Keratinocyte (primary cell): ENCODE data around the gene PSMB11. TPM values are rescaled to one million over a fixed set of nuclear protein-coding genes. Genes with fewer than 3 reads are reported as not detected.

Experiments
- DNase-seq: peaks from one replicate; pipeline ENCODE4 v3.0.0-alpha.2; 2011; ENCODE audit warnings: low read depth, missing footprints, low spot score
- FAIRE-seq: peaks from 2 replicates; lab custom pipeline; 2011; peaks lifted over from hg19 to GRCh38; lab: Jason Lieb, UNC
- H2AFZ ChIP-seq: 2 replicates; pipeline ENCODE4 v1.6.0; 2012; ENCODE audit warnings: low read length, control low read depth, inconsistent platforms; ENCODE audit not compliant: control insufficient read depth
- H3K27ac ChIP-seq: 2 replicates; pipeline ENCODE4 v1.5.1; 2011; ENCODE audit warnings: low read length; ENCODE audit not compliant: control insufficient read depth, insufficient read depth
- H3K27me3 ChIP-seq: 3 replicates; pipeline ENCODE4 v1.6.0; 2011; ENCODE audit warnings: low read length; ENCODE audit not compliant: control insufficient read depth, insufficient read depth; ENCODE audit errors: extremely low read depth
- H3K36me3 ChIP-seq, 2 experiments: 2 replicates in 1 of 2; 3 replicates in 1 of 2; pipeline ENCODE4 v1.5.1; 2011; ENCODE audit warnings: low read length in 2 of 2, mild to moderate bottlenecking in 1 of 2; ENCODE audit not compliant: control insufficient read depth in 2 of 2, insufficient read depth in 2 of 2; ENCODE audit errors: extremely low read depth in 1 of 2
- H3K4me1 ChIP-seq: 3 replicates; pipeline ENCODE4 v1.5.1; 2011; ENCODE audit warnings: low read length; ENCODE audit not compliant: control insufficient read depth, insufficient read depth; ENCODE audit errors: extremely low read depth
- H3K4me2 ChIP-seq: 3 replicates; pipeline ENCODE4 v1.6.0; 2011; ENCODE audit warnings: low read depth, low read length; ENCODE audit not compliant: control insufficient read depth, insufficient read depth; ENCODE audit errors: extremely low read depth
- H3K4me3 ChIP-seq, 3 experiments: fragments of 200-600 bp in 1 of 3; sonication (generic) in 1 of 3; 2 replicates in 2 of 3; 3 replicates in 1 of 3; pipeline ENCODE4 v1.5.1; 2011 to 2016; ENCODE audit warnings: low read length in 3 of 3, mild to moderate bottlenecking in 3 of 3, control low read depth in 2 of 3, inconsistent platforms in 1 of 3, low read depth in 1 of 3, mixed read lengths in 1 of 3, mixed run types in 1 of 3, moderate library complexity in 1 of 3; ENCODE audit not compliant: control insufficient read depth in 2 of 3, insufficient read depth in 2 of 3; ENCODE audit errors: extremely low read depth in 1 of 3
- H3K79me2 ChIP-seq: 2 replicates; pipeline ENCODE4 v1.6.0; 2012; ENCODE audit warnings: low read length; ENCODE audit not compliant: control insufficient read depth, insufficient read depth
- H3K9ac ChIP-seq: 3 replicates; pipeline ENCODE4 v1.6.0; 2011; ENCODE audit warnings: low read length; ENCODE audit not compliant: control insufficient read depth, insufficient read depth; ENCODE audit errors: extremely low read depth
- H3K9me1 ChIP-seq: 3 replicates; pipeline ENCODE4 v1.6.0; 2011; ENCODE audit warnings: low read length; ENCODE audit not compliant: control insufficient read depth, insufficient read depth; ENCODE audit errors: extremely low read depth
- H3K9me3 ChIP-seq: 2 replicates; pipeline ENCODE4 v1.5.1; 2012; ENCODE audit warnings: low read depth, low read length; ENCODE audit not compliant: control insufficient read depth
- H4K20me1 ChIP-seq: 3 replicates; pipeline ENCODE4 v1.6.0; 2011; ENCODE audit warnings: low read length; ENCODE audit not compliant: control insufficient read depth, insufficient read depth; ENCODE audit errors: extremely low read depth
- EZH2 ChIP-seq: IDR thresholded peaks from one replicate; pipeline ENCODE4 v1.6.1; 2012; ENCODE audit warnings: inconsistent platforms, mild to moderate bottlenecking, low read length, moderate library complexity
- dilution Hi-C: fragments of 300-500 bp; cut with MboI; formaldehyde crosslinking; loops from one replicate; pipeline ENCODE4 v1.7.0; 2020; ENCODE audit warnings: low sequenced_read_pairs; ENCODE audit not compliant: extremely low pct_ligation_motif_present
- polyA plus RNA-seq, 5 experiments: library from polyadenylated mRNA; depleted of rRNA in 3 of 5; stranded (reverse) in 3 of 5; stranded (forward) in 1 of 5; unstranded in 1 of 5; fragments of >200 nt; gene quantifications; 1 replicate in 1 of 5; 2 replicates in 3 of 5; 3 replicates in 1 of 5; pipeline versions ENCODE4 v1.2.1 to v1.2.3, GENCODE V29; 2011 to 2012; ENCODE audit warnings: missing spikeins in 2 of 5, low read depth in 1 of 5, low replicate concordance in 1 of 5
- TF ChIP-seq, protein P1 (sequence below), 3 experiments: IDR thresholded peaks in 1 of 3; conservative IDR thresholded peaks in 1 of 3; optimal IDR thresholded peaks in 1 of 3; 2 replicates in 2 of 3; 3 replicates in 1 of 3; pipeline versions ENCODE3 to v1.5.1; 2011; ENCODE audit warnings: low read length in 3 of 3, mild to moderate bottlenecking in 3 of 3, moderate library complexity in 2 of 3, control low read depth in 1 of 3, inconsistent platforms in 1 of 3; ENCODE audit not compliant: insufficient read depth in 2 of 3; ENCODE audit errors: extremely low read depth in 1 of 3

PSMB11 gene
- polyA plus RNA-seq, 1 donor (not counting 4 experiments of a cell fraction or from before 2014, with no cell fraction given) = not detected

DNA sequence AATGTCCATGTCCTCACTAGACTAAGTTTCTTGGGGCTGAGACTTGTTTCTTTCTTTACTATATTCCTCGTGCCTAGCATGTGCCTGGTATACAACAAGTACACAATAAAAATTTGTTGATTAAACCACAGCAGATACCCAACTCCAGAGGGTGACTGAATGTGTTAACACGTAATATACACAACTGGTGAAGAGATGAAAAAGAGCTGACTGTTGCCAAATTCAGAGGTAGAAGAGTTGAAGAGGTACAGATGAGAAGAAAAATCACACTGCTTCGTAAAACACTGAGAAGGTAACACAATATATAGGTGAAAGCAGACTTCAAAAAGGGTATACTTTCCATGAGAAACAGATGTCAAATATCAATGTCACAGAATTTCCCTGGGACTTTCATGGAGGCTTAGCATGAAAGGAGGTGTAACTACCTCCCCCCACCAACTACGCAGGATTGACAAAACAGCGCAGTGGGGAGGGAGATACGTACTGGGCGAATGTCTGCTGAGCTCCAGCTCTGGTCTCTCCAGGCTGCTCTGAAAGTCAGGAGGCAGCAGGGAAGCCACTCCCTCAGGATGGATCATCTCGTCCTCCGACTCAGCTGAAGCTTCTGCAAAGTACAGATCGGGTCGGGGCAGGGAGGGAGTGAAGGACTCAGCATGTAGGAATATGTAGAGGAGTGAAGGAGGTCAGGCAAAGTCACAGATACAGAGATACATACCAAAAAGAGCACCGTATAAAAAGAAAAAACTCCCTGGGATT lies 47.7 kb downstream of the PSMB11 start:
- Histone ChIP-seq H3K36me3 (peaks cover 18 to 55% of the 10 kb centered on the region in 2 experiments), H4K20me1 (peaks cover 8% of the 10 kb centered on the region), H2AFZ (no peak overlapping the region), H3K9me1 (no peaks in the 10 kb centered on the region), H3K4me1 (peaks cover 9% of the 10 kb centered on the region), H3K4me2 (no peak overlapping the region), H3K9ac (no peak overlapping the region), H3K27ac (no peak overlapping the region), H3K79me2 (peaks cover 62% of the 10 kb centered on the region), H3K9me3 (no peaks in the 10 kb centered on the region), H3K4me3 (no peak overlapping the region), H3K27me3 (no peaks in the 10 kb centered on the region)
- dilution Hi-C loops = no loop called here
- FAIRE-seq (no peak), DNase-seq (no peak)
- TF ChIP-seq EZH2 = no peak
- TF ChIP-seq, protein P1, sequence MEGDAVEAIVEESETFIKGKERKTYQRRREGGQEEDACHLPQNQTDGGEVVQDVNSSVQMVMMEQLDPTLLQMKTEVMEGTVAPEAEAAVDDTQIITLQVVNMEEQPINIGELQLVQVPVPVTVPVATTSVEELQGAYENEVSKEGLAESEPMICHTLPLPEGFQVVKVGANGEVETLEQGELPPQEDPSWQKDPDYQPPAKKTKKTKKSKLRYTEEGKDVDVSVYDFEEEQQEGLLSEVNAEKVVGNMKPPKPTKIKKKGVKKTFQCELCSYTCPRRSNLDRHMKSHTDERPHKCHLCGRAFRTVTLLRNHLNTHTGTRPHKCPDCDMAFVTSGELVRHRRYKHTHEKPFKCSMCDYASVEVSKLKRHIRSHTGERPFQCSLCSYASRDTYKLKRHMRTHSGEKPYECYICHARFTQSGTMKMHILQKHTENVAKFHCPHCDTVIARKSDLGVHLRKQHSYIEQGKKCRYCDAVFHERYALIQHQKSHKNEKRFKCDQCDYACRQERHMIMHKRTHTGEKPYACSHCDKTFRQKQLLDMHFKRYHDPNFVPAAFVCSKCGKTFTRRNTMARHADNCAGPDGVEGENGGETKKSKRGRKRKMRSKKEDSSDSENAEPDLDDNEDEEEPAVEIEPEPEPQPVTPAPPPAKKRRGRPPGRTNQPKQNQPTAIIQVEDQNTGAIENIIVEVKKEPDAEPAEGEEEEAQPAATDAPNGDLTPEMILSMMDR (optimal IDR thresholded peaks at IDR 0.05 in 1 of 3, IDR thresholded peaks at IDR 0.05 in 1 of 3, conservative IDR thresholded peaks at IDR 0.05 in 1 of 3; ENCODE audit: extremely low read depth in 1 of 3, insufficient read depth in 2 of 3, low read length in 3 of 3) = no peak

DNA sequence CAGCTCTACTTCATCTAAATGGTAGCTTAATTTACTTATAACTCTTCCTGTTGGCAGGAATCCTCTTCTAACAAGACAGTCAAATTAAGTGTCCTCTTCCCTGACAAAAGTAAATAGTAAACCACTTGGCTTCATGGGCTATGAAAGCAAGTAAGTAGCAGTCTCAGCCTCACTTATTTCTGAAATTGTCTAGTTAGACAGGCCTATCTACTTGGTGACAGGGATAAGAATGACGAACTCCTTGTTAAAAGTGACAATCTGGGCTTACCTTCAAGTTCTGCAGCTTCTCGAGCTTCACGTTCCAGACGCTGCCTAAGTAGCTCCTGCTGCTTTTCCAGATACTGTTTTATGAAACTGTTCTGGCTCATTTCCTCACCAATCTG lies 48.2 kb downstream of the PSMB11 start:
- Histone ChIP-seq H2AFZ (no peak overlapping the region), H3K9me3 (no peaks in the 10 kb centered on the region), H3K9me1 (no peaks in the 10 kb centered on the region), H3K36me3 (peaks cover 18 to 52% of the 10 kb centered on the region in 2 experiments), H3K9ac (no peak overlapping the region), H3K4me2 (no peak overlapping the region), H3K27ac (no peak overlapping the region), H3K4me1 (peaks cover 9% of the 10 kb centered on the region), H3K4me3 (no peak overlapping the region), H3K79me2 (peaks cover 65% of the 10 kb centered on the region), H4K20me1 (peaks cover 8% of the 10 kb centered on the region), H3K27me3 (no peaks in the 10 kb centered on the region)
- TF ChIP-seq, protein P1 (optimal IDR thresholded peaks at IDR 0.05 in 1 of 3, IDR thresholded peaks at IDR 0.05 in 1 of 3, conservative IDR thresholded peaks at IDR 0.05 in 1 of 3; ENCODE audit: extremely low read depth in 1 of 3, insufficient read depth in 2 of 3, low read length in 3 of 3) = no peak
- TF ChIP-seq EZH2 = no peak
- DNase-seq (no peak), FAIRE-seq (no peak)
- dilution Hi-C loops = no loop called here
